GM21576 (cell line): ENCODE results near the gene ZNHIT1.
"Not testable (repeated sequence)": the region's sequence is repeated elsewhere in the genome, so short reads cannot be mapped to it uniquely, and the experiment has no call there.

Source experiments
- ATAC-seq: cut with Tn5 transposase; IDR thresholded peaks from one replicate; pipeline ENCODE4 v1.9.1; 2021; ENCODE audit warnings: mild to moderate bottlenecking, moderate library complexity; ENCODE audit not compliant: unreplicated experiment

Gene ZNHIT1

GRCh38 chr7:101186844-101187428 lies 31.0 kb upstream of the ZNHIT1 start:
- no peak for ATAC-seq

- ATAC-seq = no peak
Measured at GRCh38 chr7:101189109-101189508, 28.9 kb upstream of the ZNHIT1 start.

- no peak for ATAC-seq
Measured at GRCh38 chr7:101195884-101196283, 22.1 kb upstream of the ZNHIT1 start.

GRCh38 chr7:101197991-101198390 lies 20.0 kb upstream of the ZNHIT1 start:
- ATAC-seq = no peak

GRCh38 chr7:101198476-101198875 lies 19.5 kb upstream of the ZNHIT1 start:
- ATAC-seq = no peak

GRCh38 chr7:101199522-101199921 lies 18.4 kb upstream of the ZNHIT1 start:
- ATAC-seq = not testable (repeated sequence)

- no peak for ATAC-seq
Measured at GRCh38 chr7:101200504-101200861, 17.5 kb upstream of the ZNHIT1 start.

GRCh38 chr7:101200862-101201599 lies 16.9 kb upstream of the ZNHIT1 start, which contains the start of gene MOGAT3:
MOGAT3 (minus strand) TSS chr7:101201036; CDS start chr7:101200854, 182 bp downstream.
- no peak for ATAC-seq

GRCh38 chr7:101201695-101202602 lies 16.0 kb upstream of the ZNHIT1 start:
- no peak for ATAC-seq

- ATAC-seq = no peak
Measured at GRCh38 chr7:101202603-101202918, 15.4 kb upstream of the ZNHIT1 start.

GRCh38 chr7:101203740-101204738 lies 13.9 kb upstream of the ZNHIT1 start:
- ATAC-seq = not testable (repeated sequence)

GRCh38 chr7:101205901-101206664 lies 11.9 kb upstream of the ZNHIT1 start:
- no peak for ATAC-seq

GRCh38 chr7:101206665-101207042 lies 11.3 kb upstream of the ZNHIT1 start:
- no peak for ATAC-seq

- no peak for ATAC-seq
Measured at GRCh38 chr7:101207459-101207858, 10.5 kb upstream of the ZNHIT1 start.

- no peak for ATAC-seq
Measured at GRCh38 chr7:101208794-101209193, 9.2 kb upstream of the ZNHIT1 start.

- ATAC-seq = no peak
Measured at GRCh38 chr7:101210143-101210542, 7.8 kb upstream of the ZNHIT1 start.

GRCh38 chr7:101211501-101211900 lies 6.5 kb upstream of the ZNHIT1 start:
- ATAC-seq = no peak

GRCh38 chr7:101212014-101212413 lies 6.0 kb upstream of the ZNHIT1 start:
- no peak for ATAC-seq

GRCh38 chr7:101216001-101216859 lies 1.7 kb upstream of the ZNHIT1 start:
- ATAC-seq = no peak
